IMR-90 (cell line): ENCODE results near the gene CASP7. TPM values are rescaled to one million over a fixed set of nuclear protein-coding genes. Genes with fewer than 3 reads are reported as not detected.

Experiments used
- ATAC-seq: fragments of 200-7000 bp; cut with Tn5 transposase; 2 replicates; pipeline ENCODE4 v1.9.1; 2020; ENCODE audit warnings: low read depth, mild to moderate bottlenecking, moderate library complexity
- BruUV-seq: library from RNA; stranded (reverse); fragments of 400-500 nt; replicated peaks from 2 replicates; lab custom pipeline; 2021; lab: Mats Ljungman, UMichigan
- CTCF ChIA-PET: fragments of 300-600 bp; formaldehyde crosslinking; extraction: SDS; loops from one replicate; lab custom pipeline; 2021; ENCODE audit warnings: antibody characterized with exemption; lab: Yijun Ruan, JAX
- POLR2A ChIA-PET: fragments of 300-600 bp; sonication (Branson Sonifier 250); formaldehyde crosslinking; loops from one replicate; lab custom pipeline; 2022; ENCODE audit warnings: antibody characterized with exemption; ENCODE audit not compliant: unreplicated experiment; lab: Charles Lee
- DNase-seq: peaks from one replicate; pipeline ENCODE4 v3.0.0; 2013
- H2AFZ ChIP-seq: replicated peaks from 2 replicates; pipeline ENCODE3; 2013; ENCODE audit warnings: low read length, mild to moderate bottlenecking; ENCODE audit not compliant: poor library complexity
- H2AK5ac ChIP-seq: 2 replicates; pipeline ENCODE4 v1.6.1; 2013; ENCODE audit warnings: low read depth, low read length, inconsistent platforms
- H2AK9ac ChIP-seq: replicated peaks from 2 replicates; pipeline ENCODE3; 2013; ENCODE audit warnings: mild to moderate bottlenecking, low read depth, low read length, moderate library complexity; ENCODE audit not compliant: poor library complexity
- H2BK120ac ChIP-seq: 2 replicates; pipeline ENCODE4 v1.6.1; 2013; ENCODE audit warnings: low read depth, low read length, inconsistent platforms
- H2BK15ac ChIP-seq: 3 replicates; pipeline ENCODE4 v1.6.1; 2013; ENCODE audit warnings: low read depth, low read length, inconsistent platforms
- H2BK20ac ChIP-seq: 2 replicates; pipeline ENCODE4 v1.6.1; 2013; ENCODE audit warnings: low read depth, mild to moderate bottlenecking, inconsistent platforms, low read length, moderate library complexity
- H2BK5ac ChIP-seq: 2 replicates; pipeline ENCODE4 v1.6.1; 2013; ENCODE audit warnings: mild to moderate bottlenecking, low read depth, low read length, inconsistent platforms; ENCODE audit not compliant: poor library complexity, severe bottlenecking
- H3K14ac ChIP-seq: replicated peaks from 2 replicates; pipeline ENCODE4 v1.6.1; 2013; ENCODE audit warnings: low read depth, low read length, inconsistent platforms
- H3K18ac ChIP-seq: 2 replicates; pipeline ENCODE4 v1.6.1; 2013; ENCODE audit warnings: low read depth, low read length, control low read depth
- H3K23ac ChIP-seq: 2 replicates; pipeline ENCODE4 v1.6.1; 2013; ENCODE audit warnings: low read depth, low read length, inconsistent platforms
- H3K27ac ChIP-seq: 2 replicates; pipeline ENCODE4 v1.5.1; 2013; ENCODE audit warnings: mild to moderate bottlenecking, control low read depth, low read length; ENCODE audit not compliant: insufficient read depth
- H3K27me3 ChIP-seq: 2 replicates; pipeline ENCODE4 v1.6.1; 2013; ENCODE audit warnings: low read length; ENCODE audit not compliant: control insufficient read depth, insufficient read depth
- H3K36me3 ChIP-seq: 2 replicates; pipeline ENCODE4 v1.6.1; 2013; ENCODE audit warnings: low read length, mixed read lengths; ENCODE audit not compliant: control insufficient read depth, insufficient read depth
- H3K4ac ChIP-seq: 2 replicates; pipeline ENCODE4 v1.6.1; 2013; ENCODE audit warnings: low read depth, low read length, inconsistent platforms
- H3K4me1 ChIP-seq: 2 replicates; pipeline ENCODE4 v1.6.1; 2013; ENCODE audit warnings: low read length, mixed read lengths; ENCODE audit not compliant: control insufficient read depth, insufficient read depth
- H3K4me2 ChIP-seq: 2 replicates; pipeline ENCODE4 v1.6.1; 2013; ENCODE audit warnings: low read depth, mild to moderate bottlenecking, control low read depth, low read length, moderate library complexity
- H3K4me3 ChIP-seq: 2 replicates; pipeline ENCODE4 v1.5.1; 2013; ENCODE audit warnings: low read depth, mild to moderate bottlenecking, control low read depth, low read length, moderate library complexity; ENCODE audit not compliant: insufficient read depth
- H3K56ac ChIP-seq: 2 replicates; pipeline ENCODE4 v1.6.1; 2013; ENCODE audit warnings: low read length, inconsistent platforms; ENCODE audit not compliant: insufficient read depth; ENCODE audit errors: extremely low read depth
- H3K79me1 ChIP-seq, 2 experiments: 2 replicates each; pipeline ENCODE4 v1.6.1; 2013; ENCODE audit warnings: low read length in 2 of 2, inconsistent platforms in 1 of 2, low read depth in 1 of 2
- H3K9ac ChIP-seq: 2 replicates; pipeline ENCODE4 v1.6.1; 2013; ENCODE audit warnings: low read depth, low read length, control low read depth
- H3K9me1 ChIP-seq: 2 replicates; pipeline ENCODE4 v1.6.1; 2013; ENCODE audit warnings: low read length, inconsistent platforms; ENCODE audit not compliant: insufficient read depth
- H3K9me3 ChIP-seq: 2 replicates; pipeline ENCODE4 v1.6.1; 2013; ENCODE audit warnings: low read length; ENCODE audit not compliant: control insufficient read depth, insufficient read depth
- H4K20me1 ChIP-seq: 2 replicates; pipeline ENCODE4 v1.6.1; 2013; ENCODE audit warnings: low read length, inconsistent platforms; ENCODE audit not compliant: insufficient read depth
- H4K5ac ChIP-seq: 2 replicates; pipeline ENCODE4 v1.6.1; 2013; ENCODE audit warnings: mild to moderate bottlenecking, low read depth, low read length, control low read depth
- H4K8ac ChIP-seq, 2 experiments: 2 replicates each; pipeline ENCODE4 v1.6.1; 2013; ENCODE audit warnings: low read depth in 2 of 2, low read length in 2 of 2, control low read depth in 1 of 2, inconsistent platforms in 1 of 2
- H4K91ac ChIP-seq: 2 replicates; pipeline ENCODE4 v1.6.1; 2013; ENCODE audit warnings: low read depth, low read length, inconsistent platforms; ENCODE audit not compliant: insufficient read depth
- BHLHE40 ChIP-seq: fragments of 150-350 bp; IDR thresholded peaks from 2 replicates; pipeline ENCODE4 v1.6.1; 2016; ENCODE audit warnings: mild to moderate bottlenecking, low read depth, low read length
- CEBPB ChIP-seq: IDR thresholded peaks from 2 replicates; pipeline ENCODE4 v1.6.1; 2012; ENCODE audit warnings: low read depth, low read length, improper control_type of control experiment
- CHD1 ChIP-seq: IDR thresholded peaks from 2 replicates; pipeline ENCODE4 v1.6.1; 2012; ENCODE audit warnings: low read depth, low read length, improper control_type of control experiment
- CTCF ChIP-seq: conservative IDR thresholded peaks from 2 replicates; pipeline ENCODE4 v1.5.1; 2012; ENCODE audit warnings: mild to moderate bottlenecking, low read depth, low read length, improper control_type of control experiment
- ELK1 ChIP-seq: fragments of 150-350 bp; IDR thresholded peaks from 2 replicates; pipeline ENCODE4 v1.6.1; 2016; ENCODE audit warnings: low read depth, mild to moderate bottlenecking, low read length, moderate library complexity, borderline replicate concordance
- FOS ChIP-seq: fragments of 150-350 bp; IDR thresholded peaks from 2 replicates; pipeline ENCODE4 v1.6.1; 2016; ENCODE audit warnings: low read depth, low read length
- MAFK ChIP-seq: IDR thresholded peaks from 2 replicates; pipeline ENCODE4 v1.6.1; 2012; ENCODE audit warnings: low read depth, low read length, improper control_type of control experiment
- MAZ ChIP-seq: IDR thresholded peaks from 2 replicates; pipeline ENCODE4 v1.6.1; 2012; ENCODE audit warnings: low read depth, mild to moderate bottlenecking, low read length, improper control_type of control experiment, moderate library complexity, borderline replicate concordance
- MXI1 ChIP-seq: IDR thresholded peaks from 2 replicates; pipeline ENCODE4 v1.6.1; 2012; ENCODE audit warnings: low read depth, mild to moderate bottlenecking, low read length, moderate library complexity, borderline replicate concordance
- NFE2L2 ChIP-seq: fragments of 150-350 bp; IDR thresholded peaks from 2 replicates; pipeline ENCODE4 v1.6.1; 2016; ENCODE audit warnings: low read depth, mild to moderate bottlenecking, low read length
- POLR2A ChIP-seq: IDR thresholded peaks from 2 replicates; pipeline ENCODE4 v1.6.1; 2012; ENCODE audit warnings: mild to moderate bottlenecking, low read depth, low read length
- RAD21 ChIP-seq: IDR thresholded peaks from 2 replicates; pipeline ENCODE4 v1.6.1; 2012; ENCODE audit warnings: low read length, improper control_type of control experiment
- RCOR1 ChIP-seq: IDR thresholded peaks from 2 replicates; pipeline ENCODE4 v1.6.1; 2012; ENCODE audit warnings: mild to moderate bottlenecking, low read length, improper control_type of control experiment; ENCODE audit not compliant: insufficient replicate concordance
- RFX5 ChIP-seq: IDR thresholded peaks from 2 replicates; pipeline ENCODE4 v1.8.0; 2012; ENCODE audit warnings: low read depth, mild to moderate bottlenecking, low read length, moderate library complexity
- SMC3 ChIP-seq: fragments of 150-350 bp; IDR thresholded peaks from 2 replicates; pipeline ENCODE4 v1.6.1; 2016; ENCODE audit warnings: low read depth, mild to moderate bottlenecking, antibody characterized with exemption, low read length, moderate library complexity
- WGBS, 2 experiments: methylation state at CpG; one replicate each; pipeline versions ENCODE4 v1.1.5 to v1.1.7; 2013; ENCODE audit warnings: missing lambda C conversion rate in 2 of 2; ENCODE audit not compliant: insufficient read length in 1 of 2; ENCODE audit errors: extremely low coverage in 2 of 2; 5-methylcytosine and 5-hydroxymethylcytosine counted together
- dilution Hi-C: fragments of 300-500 bp; cut with HindIII; formaldehyde crosslinking; loops from one replicate; pipeline ENCODE4 v1.14.3; 2018; ENCODE audit warnings: low sequenced_read_pairs; ENCODE audit not compliant: unreplicated experiment
- in situ Hi-C: fragments of 300-500 bp; cut with MboI; formaldehyde crosslinking; loops from 3 replicates; pipeline ENCODE4 v1.14.3; 2019; ENCODE audit warnings: low sequenced_read_pairs, inconsistent platforms, mixed read lengths
- intact Hi-C: fragments of 100-400 bp; cut with micrococcal nuclease; formaldehyde crosslinking; loops from 2 replicates; pipeline ENCODE4 v1.10.0; 2022
- polyA plus RNA-seq, 3 experiments: library from polyadenylated mRNA; depleted of rRNA; stranded (reverse); fragments of >200 nt; gene quantifications; 2 replicates each; pipeline ENCODE4 v1.2.3, GENCODE V29; 2012; ENCODE audit warnings: low replicate concordance in 1 of 3
- total RNA-seq: library from RNA; depleted of rRNA; stranded (reverse); fragments of >200 nt; gene quantifications from 2 replicates; pipeline ENCODE4 v1.2.3, GENCODE V29; 2012
- TF ChIP-seq, protein P1 (sequence below): fragments of 150-350 bp; IDR thresholded peaks from 2 replicates; pipeline ENCODE4 v1.6.1; 2017; ENCODE audit warnings: mild to moderate bottlenecking, antibody characterized with exemption, low read length, low read depth

The CASP7 gene
- total and polyA plus RNA-seq, 2 of the 4 experiments (the other 2 are of a cell fraction): 15.1 to 16.7 TPM

GRCh38 chr10:113689574-113689973 lies 9.9 kb downstream of the CASP7 start:
- Histone ChIP-seq H3K9me3 (peaks cover 6% of the 10 kb centered on the region), H2BK20ac (no peak overlapping the region), H4K20me1 (peaks cover 10% of the 10 kb centered on the region), H3K36me3 (peaks cover 9% of the 10 kb centered on the region), H3K4me3 (no peak overlapping the region), H3K23ac (no peak overlapping the region), H2AK5ac (no peak overlapping the region), H3K4me2 (no peak overlapping the region), H3K27ac (no peak overlapping the region), H2AK9ac (no peak overlapping the region), H2BK15ac (no peak overlapping the region), H3K4ac (no peak overlapping the region), H3K79me1 (peaks cover 26% of the 10 kb centered on the region in 2 experiments), H3K9me1 (no peaks in the 10 kb centered on the region; the same call in 1 of the 2 replicates), H4K5ac (no peak overlapping the region), H2BK5ac (no peak overlapping the region), H4K91ac (no peak overlapping the region), H3K4me1 (no peaks in the 10 kb centered on the region), H3K18ac (no peak overlapping the region), H3K14ac (no peak overlapping the region), H3K9ac (no peak overlapping the region), H2BK120ac (no peak overlapping the region), H4K8ac (no peak overlapping the region), H3K56ac (no peak overlapping the region), H2AFZ (no peak overlapping the region), H3K27me3 (no peaks in the 10 kb centered on the region)
- TF ChIP-seq FOS (no peak), MXI1 (no peak), ELK1 (no peak), RAD21 (no peak), BHLHE40 (no peak), MAZ (no peak), CTCF (no peak), RFX5 (no peak), NFE2L2 (no peak), CEBPB (no peak), POLR2A (no peak), RCOR1 (no peak), CHD1 (no peak), SMC3 (no peak), MAFK (no peak)
- TF ChIP-seq, protein P1, sequence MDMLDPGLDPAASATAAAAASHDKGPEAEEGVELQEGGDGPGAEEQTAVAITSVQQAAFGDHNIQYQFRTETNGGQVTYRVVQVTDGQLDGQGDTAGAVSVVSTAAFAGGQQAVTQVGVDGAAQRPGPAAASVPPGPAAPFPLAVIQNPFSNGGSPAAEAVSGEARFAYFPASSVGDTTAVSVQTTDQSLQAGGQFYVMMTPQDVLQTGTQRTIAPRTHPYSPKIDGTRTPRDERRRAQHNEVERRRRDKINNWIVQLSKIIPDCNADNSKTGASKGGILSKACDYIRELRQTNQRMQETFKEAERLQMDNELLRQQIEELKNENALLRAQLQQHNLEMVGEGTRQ: no peak
- in situ Hi-C loops: no loop called here
- dilution Hi-C loops: no loop called here
- no peak for DNase-seq
- intact Hi-C loops: no loop called here
- no CpG with 5 or more reads among the region's 3 CpGs for WGBS, 2 experiments
- CTCF ChIA-PET: no interaction called here
- ATAC-seq: no peak
- POLR2A ChIA-PET: no interaction called here
- BruUV-seq: no TSS peak
